Activated CD8-positive, alpha-beta memory T cell treated with anti-CD3 and anti-CD28 coated beads, Interleukin-2, amount 50 U/mL, for 24 hours (primary cell): Measurements from ENCODE around the gene MUC5B.

Source experiments
- DNase-seq: peaks from one replicate; pipeline ENCODE4 v3.0.0-alpha.2; 2020; ENCODE audit errors: extremely low read depth

MUC5B gene

GRCh38 chr11:1267441-1268100, 44.7 kb downstream of the MUC5B start:
- DNase-seq, result no peak

GRCh38 chr11:1269957-1270356, 47.1 kb downstream of the MUC5B start:
- no peak for DNase-seq

- DNase-seq, result no peak
Measured at GRCh38 chr11:1270476-1270875, 47.6 kb downstream of the MUC5B start.

- no peak for DNase-seq
Measured at GRCh38 chr11:1271002-1271401, 48.1 kb downstream of the MUC5B start.

- no peak for DNase-seq
Measured at GRCh38 chr11:1271406-1271805, 48.5 kb downstream of the MUC5B start.

GRCh38 chr11:1271927-1272326, 49.1 kb downstream of the MUC5B start:
- no peak for DNase-seq

GRCh38 chr11:1272531-1272930, 49.7 kb downstream of the MUC5B start:
- DNase-seq, result no peak

- DNase-seq, result no peak
Measured at GRCh38 chr11:1274501-1274900, 51.6 kb downstream of the MUC5B start.

- no peak for DNase-seq
Measured at GRCh38 chr11:1275021-1275420, 52.2 kb downstream of the MUC5B start.

- no peak for DNase-seq
Measured at GRCh38 chr11:1276041-1276790, 53.4 kb downstream of the MUC5B start.

GRCh38 chr11:1276866-1277615, 54.2 kb downstream of the MUC5B start:
- no peak for DNase-seq

- no peak for DNase-seq
Measured at GRCh38 chr11:1277936-1278512, 55.2 kb downstream of the MUC5B start.

GRCh38 chr11:1278766-1279673, 56.2 kb downstream of the MUC5B start:
- no peak for DNase-seq

GRCh38 chr11:1279674-1280055, 56.8 kb downstream of the MUC5B start:
- no peak for DNase-seq

- no peak for DNase-seq
Measured at GRCh38 chr11:1280116-1281035, 57.5 kb downstream of the MUC5B start.

GRCh38 chr11:1281326-1281973, 58.6 kb downstream of the MUC5B start:
- no peak for DNase-seq

GRCh38 chr11:1281974-1282365, 59.1 kb downstream of the MUC5B start:
- DNase-seq, result no peak

GRCh38 chr11:1283091-1283511, 60.2 kb downstream of the MUC5B start:
- no peak for DNase-seq

GRCh38 chr11:1283906-1284305, 61.0 kb downstream of the MUC5B start:
- no peak for DNase-seq

GRCh38 chr11:1285316-1285744, 62.5 kb downstream of the MUC5B start:
- DNase-seq, result no peak
